Fibroblast of lung (primary cell): ENCODE data around the gene CDC5L.

Experiments
- CTCF ChIP-seq, 2 donors: IDR thresholded peaks in 1 of 2; conservative IDR thresholded peaks in 1 of 2; 1 replicate in 1 of 2; 2 replicates in 1 of 2; pipeline ENCODE4 v1.5.1; 2011 to 2012; ENCODE audit warnings: low read length in 2 of 2, control low read depth in 1 of 2, inconsistent platforms in 1 of 2, low read depth in 1 of 2, mild to moderate bottlenecking in 1 of 2
- EZH2 ChIP-seq: IDR thresholded peaks from 2 replicates; pipeline ENCODE4 v1.5.1; 2012; ENCODE audit warnings: low read length, control low read depth, mild to moderate bottlenecking; ENCODE audit errors: missing control alignments

DNA sequence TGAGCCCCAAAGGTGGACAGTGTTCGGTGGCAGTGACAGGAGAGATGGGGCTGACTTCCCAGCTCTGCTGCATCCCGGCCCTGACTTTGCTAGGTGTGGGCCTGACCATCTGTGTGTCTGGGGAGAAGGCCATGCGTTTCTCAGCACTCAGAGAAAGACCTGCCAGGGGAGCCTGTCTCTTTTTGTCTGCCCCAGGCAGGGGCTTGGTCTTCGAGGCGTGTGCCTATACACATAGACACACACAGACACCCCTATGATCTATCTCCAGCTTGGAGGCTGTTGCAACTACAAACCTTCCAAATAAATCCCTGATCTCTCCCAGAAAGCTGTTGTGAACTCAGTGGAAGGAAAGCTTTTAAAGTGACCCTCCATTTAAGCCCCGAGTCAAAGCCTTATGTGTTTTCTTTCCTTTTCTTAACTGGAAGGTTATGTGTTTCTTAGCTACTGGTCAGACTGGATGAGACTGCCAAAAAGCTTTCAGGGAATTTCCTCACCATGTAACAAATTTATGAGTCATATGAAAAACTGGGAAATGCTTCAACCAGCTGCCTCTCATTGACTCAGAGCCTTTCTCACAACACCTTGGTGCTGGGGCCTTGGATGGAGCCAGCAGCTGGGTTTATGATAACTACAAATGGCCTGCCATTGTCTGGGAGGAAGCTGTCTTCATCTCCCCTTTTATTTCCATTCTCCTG lies 102.6 kb downstream of the CDC5L start:
- no peak for TF ChIP-seq CTCF (conservative IDR thresholded peaks at IDR 0.05 in 1 of 2, IDR thresholded peaks at IDR 0.05 in 1 of 2; ENCODE audit: low read depth in 1 of 2, low read length in 2 of 2)
- no peak for TF ChIP-seq EZH2
